HG03095 (cell line): ENCODE data around the gene NYAP2.

ENCODE experiments used
- ATAC-seq: cut with Tn5 transposase; IDR thresholded peaks from one replicate; pipeline ENCODE4 v1.9.1; 2021; ENCODE audit warnings: moderate library complexity; ENCODE audit not compliant: unreplicated experiment

NYAP2 gene

GRCh38 chr2:225472161-225472560 is 72.7 kb downstream of the NYAP2 start:
- no peak for ATAC-seq

GRCh38 chr2:225479386-225479785 is 79.9 kb downstream of the NYAP2 start:
- ATAC-seq, result no peak

DNA sequence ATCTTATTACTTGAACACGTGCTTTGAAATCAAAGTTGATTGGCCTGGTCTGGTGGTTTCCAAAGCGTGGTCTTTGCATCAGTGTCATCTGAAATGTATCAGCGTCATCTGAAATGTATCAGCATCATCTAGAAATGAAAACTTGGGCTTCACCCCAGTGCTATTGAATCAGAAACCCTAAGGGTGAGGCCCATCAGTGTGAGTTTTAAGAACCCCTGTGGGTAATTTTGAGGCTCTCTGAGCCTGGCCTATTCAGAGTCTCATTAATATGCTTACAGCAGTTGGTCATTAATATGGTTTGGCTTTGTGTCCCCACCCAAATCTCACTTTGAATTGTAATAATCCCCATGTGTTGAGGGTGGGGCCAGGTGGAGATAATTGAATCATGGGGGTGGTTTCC is 85.2 kb downstream of the NYAP2 start:
- ATAC-seq, result no peak

- no peak for ATAC-seq
Measured at GRCh38 chr2:225486236-225486635, 86.7 kb downstream of the NYAP2 start.

DNA sequence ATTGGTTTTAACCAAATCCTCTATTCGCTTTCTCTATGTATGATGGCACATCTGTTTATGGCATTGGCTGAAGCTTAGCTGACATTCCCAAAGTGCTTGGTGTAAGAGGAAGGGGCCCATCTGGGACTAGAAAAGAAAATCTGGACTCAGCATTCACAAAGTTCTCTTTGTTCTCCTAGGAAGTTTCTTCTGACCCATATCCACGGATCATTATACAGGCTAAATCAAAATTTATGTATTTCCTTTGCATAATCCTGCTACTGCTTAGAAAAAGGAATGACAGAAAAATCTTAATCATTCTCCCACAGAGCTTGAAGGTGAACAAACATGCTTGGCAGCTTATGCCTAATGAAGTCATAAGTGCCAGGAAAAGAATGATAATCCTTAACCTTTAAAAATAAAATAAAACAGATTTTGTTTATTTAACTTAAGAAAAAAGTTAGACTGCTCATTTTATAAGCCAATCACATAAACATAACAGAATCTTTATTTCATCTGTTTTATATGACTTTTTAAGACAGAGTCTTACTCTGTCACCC is 88.4 kb downstream of the NYAP2 start:
- ATAC-seq, result no peak

DNA sequence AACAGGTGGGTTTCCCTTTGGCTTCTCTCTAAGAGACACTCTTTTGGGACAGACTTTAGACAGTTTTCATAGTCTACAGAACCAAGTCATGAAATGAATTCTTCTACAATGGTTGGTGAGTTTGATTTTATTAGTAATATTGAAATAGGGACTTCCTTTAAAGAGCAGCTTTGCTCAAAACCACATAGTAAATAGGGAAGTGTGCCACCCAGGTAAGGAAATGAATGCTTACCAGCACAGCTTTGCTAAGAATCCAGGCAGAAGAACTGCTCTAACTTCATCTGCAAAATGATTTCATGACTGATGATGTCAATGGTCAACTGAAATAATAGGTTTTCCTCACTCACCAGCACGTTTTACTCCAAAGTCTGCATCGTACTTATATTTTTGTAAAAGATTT is 89.2 kb downstream of the NYAP2 start:
- ATAC-seq, result no peak

- ATAC-seq, result no peak
Measured at GRCh38 chr2:225493420-225494099, 94.0 kb downstream of the NYAP2 start.

GRCh38 chr2:225494100-225494459 is 94.6 kb downstream of the NYAP2 start:
- ATAC-seq, result no peak

GRCh38 chr2:225495706-225496105 is 96.2 kb downstream of the NYAP2 start:
- ATAC-seq, result no peak

DNA sequence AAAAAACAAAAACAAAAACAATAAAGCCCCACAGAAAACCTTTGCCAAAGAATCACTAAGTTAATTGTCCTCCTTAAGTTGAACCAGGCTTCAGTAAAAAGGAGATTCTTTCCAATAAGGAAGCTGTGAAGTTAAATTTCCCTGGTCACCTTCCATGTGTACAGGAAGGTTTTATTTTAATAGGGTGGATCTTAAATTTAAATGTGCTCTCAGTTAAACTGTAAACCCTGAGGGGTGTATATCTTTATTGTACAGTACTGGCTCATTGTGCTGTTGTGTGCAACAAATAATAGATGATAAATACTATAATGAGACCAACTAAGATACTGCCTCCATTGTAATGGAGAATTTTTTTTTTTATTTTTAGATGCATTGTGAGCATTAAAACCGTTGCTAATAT is 97.1 kb downstream of the NYAP2 start:
- ATAC-seq, result no peak

GRCh38 chr2:225497166-225497565 is 97.7 kb downstream of the NYAP2 start:
- ATAC-seq, result no peak

DNA sequence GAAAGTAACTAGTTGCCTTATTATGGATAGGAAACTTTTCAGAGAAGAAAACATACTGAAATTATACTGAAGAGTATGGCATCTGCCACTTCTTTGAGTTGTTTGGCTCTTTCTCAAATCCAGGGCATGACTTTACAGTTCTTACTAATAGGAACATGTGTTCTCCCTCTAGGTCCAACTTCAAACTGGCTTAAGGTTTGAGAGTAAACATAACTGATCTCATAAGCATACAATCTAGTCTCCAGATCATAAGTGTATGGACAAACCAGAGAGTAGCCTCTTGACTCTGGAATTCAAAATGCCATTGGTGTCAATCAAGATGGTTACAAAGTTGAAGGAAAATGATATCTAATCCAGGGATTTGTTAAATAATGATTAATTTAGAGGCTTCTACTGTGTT is 101.5 kb downstream of the NYAP2 start:
- ATAC-seq, result no peak

DNA sequence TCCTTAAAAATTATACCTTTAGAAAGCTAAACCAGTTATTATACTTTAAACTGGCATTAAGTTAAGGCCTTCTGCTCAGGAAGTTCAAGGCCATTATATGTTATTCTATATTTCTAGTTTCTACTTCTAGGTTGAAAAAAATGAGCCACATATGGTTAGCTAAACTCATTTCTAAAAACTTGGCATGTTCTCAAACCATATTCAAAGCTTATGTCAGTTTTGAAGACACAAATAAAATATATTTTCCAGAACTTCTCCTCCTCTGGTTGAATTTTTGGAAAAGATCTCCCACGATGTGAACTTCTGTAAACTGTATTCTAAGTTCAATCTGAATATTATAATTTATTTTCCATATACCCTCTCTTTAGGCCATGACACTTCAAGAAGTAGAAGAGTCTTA is 103.5 kb downstream of the NYAP2 start:
- no peak for ATAC-seq

DNA sequence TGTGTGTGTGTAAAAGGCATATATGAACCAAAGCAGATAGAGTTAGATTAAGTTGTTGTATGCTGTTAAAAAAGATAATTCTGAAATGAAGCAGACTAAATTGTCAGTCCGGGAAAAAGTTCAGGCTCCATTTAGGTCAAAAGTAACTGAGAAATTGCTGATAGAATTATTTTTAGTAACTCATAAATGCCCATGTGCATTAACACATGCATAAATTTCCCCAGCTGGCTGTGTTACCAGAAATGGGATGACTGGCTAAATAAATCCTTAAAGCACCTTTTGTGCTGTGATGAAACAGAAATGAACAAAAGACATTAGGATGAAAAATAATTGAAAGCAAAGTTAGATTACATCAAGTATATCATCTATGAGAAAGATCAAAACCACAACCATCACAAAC is 111.3 kb downstream of the NYAP2 start:
- ATAC-seq, result no peak

DNA sequence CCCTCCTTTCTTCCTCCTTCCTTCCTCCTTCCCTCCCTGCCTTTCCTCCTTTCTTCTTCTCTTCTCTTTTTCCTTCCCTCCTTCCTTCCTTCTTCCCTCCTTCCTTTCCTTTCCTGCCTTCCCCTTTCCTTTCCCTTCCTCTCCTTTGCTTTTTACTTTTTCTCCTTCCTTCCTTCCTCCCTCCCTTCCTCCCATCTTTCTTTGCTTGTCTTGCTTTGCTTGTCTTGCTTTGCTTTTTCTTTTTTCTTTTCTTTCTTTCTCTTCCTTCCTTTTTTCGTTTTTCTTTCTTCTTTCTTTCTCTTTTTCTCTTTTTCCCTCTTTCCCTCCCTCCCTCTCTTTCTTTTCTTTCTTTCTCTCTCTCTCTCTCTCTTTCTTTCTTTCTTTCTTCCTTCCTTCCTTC is 113.0 kb downstream of the NYAP2 start:
- no peak for ATAC-seq

DNA sequence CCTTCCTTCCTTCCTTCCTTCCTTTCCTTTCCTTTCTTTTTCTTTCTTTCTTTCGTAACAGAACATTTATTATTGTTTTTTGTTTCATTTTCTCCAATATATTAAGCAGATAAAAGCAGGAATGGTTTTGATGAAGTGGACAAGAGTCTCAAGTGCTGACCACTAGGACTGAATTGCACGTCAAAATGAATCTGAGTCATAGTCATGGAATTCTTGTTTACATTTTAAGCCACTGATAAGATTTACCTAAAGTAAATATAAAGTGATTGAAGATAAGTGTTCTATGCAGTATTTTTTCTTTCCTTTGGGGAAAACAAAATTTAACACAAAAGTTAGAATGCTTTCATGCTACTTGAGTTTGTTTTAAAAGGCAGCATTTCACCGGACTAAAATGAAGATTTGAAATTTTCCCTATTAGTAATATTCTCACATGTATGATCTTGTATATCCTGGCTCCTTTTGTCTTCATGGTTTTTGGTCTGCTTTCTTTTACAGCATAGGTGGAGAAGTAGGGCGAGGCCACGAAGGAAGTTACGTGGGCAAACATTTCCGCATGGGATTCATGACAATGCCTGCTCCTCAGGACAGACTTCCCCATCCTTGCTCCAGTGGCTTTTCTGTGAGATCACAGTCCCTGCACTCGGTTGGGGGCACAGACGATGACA is 113.5 kb downstream of the NYAP2 start:
- ATAC-seq, result no peak

GRCh38 chr2:225515033-225515432 is 115.5 kb downstream of the NYAP2 start:
- ATAC-seq, result no peak

GRCh38 chr2:225526760-225527390 is 127.4 kb downstream of the NYAP2 start:
- ATAC-seq, result no peak

- no peak for ATAC-seq
Measured at GRCh38 chr2:225531559-225531958, 132.0 kb downstream of the NYAP2 start.

DNA sequence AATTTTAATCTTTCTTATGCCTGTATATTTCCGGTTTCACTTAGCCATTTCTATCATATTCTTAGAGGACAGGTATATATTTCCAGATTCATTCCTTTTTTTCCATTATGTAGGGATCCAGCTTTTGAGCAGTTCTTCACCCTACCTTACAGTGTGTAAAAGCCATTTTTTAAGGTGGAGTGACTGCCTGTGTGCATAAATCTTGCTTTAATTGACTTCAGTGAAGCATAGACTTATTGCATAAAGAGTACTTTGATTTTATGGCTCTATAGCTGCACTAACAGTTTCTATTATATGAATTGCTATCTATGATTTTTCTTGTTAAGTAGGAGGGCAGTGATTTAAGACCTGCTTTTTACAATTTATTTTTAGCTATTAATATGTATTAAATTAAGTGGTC is 132.6 kb downstream of the NYAP2 start:
- no peak for ATAC-seq

DNA sequence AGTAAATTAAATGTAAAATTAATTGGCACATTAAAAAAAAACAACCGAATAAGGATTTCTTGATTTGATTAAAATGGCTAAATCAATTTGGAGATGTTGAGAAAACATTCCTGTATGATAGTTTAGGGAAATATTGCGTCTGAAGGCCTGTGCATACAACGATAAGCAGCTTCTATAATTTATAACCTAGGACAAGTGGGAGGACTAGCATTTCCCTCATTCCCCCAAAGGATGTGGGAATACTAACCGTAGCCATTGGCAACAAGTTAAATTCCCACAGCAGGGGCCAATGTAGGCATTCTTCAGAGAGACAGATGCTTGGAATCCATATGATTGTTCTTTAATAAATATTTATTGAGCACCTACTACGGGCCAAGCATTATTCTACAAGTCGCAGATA is 134.5 kb downstream of the NYAP2 start:
- ATAC-seq, result no peak

- no peak for ATAC-seq
Measured at GRCh38 chr2:225534697-225535096, 135.2 kb downstream of the NYAP2 start.
